NCI-H82 treated with DMSO at 0.1 percent for 48 hours (cell line): Measurements from ENCODE around the gene AIFM2.

ENCODE experiments used
- DNase-seq: peaks from one replicate; lab custom pipeline; 2025; ENCODE audit not compliant: unreplicated experiment; lab: John Stamatoyannopoulos, UW

Gene AIFM2

DNA sequence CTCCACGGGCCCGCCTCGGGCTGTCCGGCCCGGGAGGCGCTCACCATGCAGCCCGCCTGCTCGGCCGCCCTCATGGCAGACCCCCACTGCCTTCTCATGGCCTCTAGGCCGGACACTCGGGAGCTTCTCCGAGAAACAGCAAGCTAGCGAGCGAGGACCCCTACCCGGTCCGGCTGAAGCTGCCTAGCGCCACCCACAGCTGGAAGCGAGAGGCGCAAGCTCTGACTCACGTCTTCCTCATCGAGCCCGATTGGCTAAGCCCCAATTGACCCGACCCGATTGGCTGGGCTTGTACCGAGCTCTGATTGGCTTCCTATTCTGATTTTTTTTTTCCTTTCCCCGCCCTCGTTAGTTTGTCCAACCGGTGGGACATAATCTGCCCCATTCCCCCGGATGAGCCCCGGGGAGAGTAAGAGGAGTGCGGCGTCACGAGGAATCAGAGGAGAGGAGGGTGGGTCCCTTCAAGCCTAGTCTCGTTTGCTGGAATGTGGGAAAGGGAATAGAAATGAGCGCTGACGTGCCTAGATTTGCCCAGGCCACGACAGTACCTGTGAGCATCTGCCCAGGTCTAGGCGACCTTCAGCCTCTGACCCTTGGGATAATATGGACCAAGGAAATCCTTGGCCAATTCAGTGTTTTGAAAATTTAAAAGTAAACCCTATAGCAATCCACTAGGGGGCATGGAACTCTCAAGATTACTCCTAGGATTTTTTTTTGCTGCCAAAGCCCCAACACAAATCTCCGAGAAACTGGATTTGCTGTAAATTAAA lies 14.0 kb upstream of the AIFM2 start, which contains the start of gene TYSND1:
TSS of gene TYSND1 (minus strand) at position 212 of the 770 bp plus-strand sequence. CDS start at position 98, 114 bp downstream.
- DNase-seq = peak; percentile 96

DNA sequence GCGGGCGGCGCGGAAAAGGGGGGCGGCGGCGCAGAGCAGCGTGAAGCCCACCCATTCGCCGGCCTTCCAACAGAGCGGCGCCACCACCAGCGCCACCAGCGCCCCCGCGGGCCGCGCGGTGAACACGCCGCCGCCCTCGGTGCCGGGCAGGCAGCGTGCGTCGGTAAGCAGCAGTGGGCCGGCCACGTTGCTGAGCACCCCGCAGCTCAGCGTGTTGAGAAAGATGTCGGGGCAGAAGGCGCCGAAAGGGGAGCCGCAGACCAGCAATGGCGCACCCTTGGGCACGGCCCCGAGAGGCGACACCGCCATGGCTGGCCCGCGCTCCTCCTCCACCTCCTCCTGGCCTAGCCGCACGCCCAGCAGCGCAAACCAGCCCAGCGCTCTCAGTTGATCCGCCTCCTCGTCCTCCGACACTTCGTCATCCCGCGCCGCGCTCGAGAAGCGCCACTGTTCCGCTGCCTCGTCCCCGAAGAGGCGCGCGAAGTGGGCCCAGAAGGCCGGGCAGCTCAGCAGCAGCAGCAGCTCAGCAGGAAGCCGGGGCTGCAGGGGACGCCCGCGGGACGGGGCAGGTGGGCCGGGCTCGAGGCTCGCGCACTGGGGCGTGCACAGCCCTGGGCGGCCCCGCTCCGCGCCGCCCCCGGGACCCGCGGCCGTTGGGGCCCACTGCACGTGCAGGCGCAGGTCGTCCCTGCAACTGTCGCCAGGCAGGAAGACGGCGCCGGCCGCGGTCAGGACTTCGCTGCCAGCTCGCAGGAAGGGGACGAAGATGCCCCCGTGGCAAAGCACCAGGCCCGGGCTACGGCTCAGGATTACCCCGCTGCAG lies 13.3 kb upstream of the AIFM2 start:
- no peak for DNase-seq

DNA sequence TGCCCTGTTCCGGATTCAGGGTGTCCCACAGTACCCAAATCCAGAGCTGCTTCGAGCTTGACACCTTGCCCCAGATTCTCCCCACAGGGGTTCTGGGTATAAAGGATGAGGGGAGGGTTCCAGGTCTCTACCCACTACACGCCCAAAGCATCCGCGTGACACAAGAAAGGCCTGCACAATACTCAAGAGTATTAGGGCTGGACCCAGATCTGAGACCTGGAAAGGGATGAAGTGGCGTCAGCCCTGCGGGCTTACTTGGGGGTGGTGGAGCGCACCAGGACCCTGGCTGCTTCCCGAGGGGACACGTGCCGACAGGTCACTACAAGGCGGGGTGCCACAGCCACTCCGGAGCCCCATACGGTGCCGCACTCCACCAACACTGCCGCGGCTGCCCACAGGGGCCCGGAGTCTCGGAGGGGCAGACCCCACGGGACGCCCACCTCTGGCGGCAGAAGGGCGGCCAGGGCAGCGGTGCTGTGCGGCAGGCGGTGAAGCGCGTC lies 12.6 kb upstream of the AIFM2 start:
- DNase-seq = no peak

DNA sequence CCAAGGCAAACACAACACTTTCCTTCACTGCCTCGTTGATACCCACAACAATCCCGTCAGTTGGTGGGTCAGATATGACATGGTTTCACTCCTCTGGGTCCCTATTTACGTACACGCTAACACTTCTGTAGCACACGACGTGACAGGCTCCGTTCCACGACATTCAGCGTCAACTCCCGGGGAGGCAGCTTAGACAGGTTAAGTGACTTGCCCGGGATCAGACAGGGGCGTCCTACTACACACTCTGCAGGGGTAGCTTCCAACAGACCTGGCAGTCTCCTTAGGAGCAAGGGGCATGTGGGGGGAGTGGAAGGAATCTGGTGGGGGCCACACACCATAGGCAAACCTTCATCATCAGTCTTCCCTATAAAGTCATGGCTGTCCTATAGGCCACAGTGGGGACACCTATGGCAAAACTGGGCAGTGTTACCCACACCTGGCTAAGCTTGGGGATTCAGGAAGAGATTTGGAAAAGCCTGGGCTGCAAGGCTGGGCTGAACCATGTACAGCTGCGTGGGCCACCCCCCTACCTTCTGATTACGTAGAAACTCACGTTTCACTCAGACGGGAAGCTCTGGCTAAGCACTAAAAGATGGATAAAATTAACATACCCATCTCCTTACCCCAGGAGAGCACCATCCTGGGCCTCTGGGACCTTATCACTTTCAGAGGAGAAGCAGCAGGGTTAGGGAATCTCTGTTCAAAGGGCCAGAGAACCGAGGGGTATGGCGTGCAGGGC lies 11.9 kb upstream of the AIFM2 start:
- DNase-seq = no peak

DNA sequence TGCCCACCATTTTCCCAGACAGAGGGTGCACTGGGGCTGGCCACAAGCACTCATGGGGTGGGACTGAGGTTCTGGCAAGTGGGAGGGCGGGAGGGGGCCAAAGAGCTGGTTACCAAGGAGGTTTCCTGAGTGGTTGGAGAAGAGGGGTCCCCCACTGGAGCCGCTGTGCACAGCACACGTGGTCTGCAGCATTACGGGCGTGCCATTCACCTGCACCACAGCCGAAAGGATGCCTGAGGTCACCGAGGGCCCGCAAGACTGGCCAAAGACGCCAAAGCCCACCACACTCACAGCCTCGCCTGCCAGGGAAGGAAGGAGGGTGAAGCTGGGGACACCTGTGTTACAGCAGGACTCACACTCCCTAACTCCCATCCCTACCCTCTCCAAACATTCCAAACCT lies 9.9 kb upstream of the AIFM2 start:
- no peak for DNase-seq

DNA sequence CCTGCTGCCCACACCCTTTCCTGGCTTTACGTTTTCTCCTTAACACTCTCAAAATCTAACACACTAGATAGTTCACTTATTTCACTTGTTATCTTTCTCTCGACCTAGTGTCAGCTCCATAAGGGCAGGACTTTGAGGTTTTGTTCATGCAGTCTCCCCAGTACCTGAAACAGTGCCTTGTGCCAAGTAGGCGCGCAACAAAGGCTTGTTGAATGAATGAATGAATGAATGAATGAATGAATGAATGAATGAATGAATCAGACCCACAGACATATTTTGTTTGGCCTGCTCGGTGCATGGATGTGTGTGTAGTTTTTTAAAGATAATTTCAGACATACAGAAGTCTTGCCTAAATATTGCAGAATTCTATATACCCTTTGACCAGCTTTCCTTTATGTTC lies 7.7 kb upstream of the AIFM2 start:
- no peak for DNase-seq

DNA sequence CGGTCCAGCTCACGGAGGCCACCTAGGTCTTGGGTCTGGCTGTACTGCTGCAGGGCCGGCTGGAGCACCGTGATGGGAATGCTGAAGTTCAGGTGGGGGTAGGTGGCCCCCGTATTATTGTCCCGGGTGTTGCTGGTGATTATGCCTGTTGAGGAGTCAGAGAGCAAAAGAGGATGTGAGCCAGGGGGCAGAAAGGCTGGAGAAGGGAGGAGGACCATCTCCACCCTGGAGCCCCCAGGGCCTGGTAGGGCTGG lies 7.3 kb upstream of the AIFM2 start:
- DNase-seq = no peak

DNA sequence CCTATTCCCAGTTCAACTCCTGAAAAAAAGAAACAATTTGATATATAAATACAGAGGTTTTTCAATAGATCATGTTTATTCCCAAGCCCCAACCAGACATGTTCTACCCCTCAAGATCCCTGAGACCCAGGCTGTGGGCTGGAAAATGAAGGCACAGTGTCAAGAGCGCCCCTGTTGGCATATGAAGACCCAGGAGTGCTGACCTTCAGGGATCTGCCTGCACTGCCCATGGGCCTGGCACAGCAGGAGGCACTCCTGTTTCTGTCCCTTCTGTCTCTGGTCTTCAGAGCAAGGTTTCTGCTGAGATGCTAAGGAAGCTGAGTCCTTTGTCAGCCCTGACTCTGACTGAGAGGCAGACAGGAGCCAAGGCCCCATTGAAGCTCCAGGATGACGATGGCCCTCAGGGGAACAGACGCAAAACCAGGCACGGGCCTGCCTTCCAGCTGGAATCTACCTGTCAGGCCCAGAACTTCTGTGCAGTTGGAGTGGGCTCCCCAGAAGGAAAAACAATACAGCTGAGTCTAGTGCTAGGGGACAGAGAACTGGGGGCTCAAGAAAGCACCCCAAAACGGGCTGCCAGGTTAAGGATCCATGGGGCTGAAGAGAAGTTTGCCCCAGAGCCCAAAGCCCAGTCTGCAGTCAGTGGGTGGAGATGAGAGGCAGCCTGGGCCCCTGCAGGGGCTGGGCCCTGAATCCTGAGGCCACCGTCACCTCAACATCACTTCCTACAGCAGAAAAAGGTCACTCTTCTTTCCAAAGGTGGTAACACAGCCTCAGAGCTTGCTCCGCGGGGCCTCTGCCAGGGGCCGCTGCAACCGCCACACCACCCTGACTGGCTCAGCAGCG lies 6.7 kb upstream of the AIFM2 start:
- no peak for DNase-seq

DNA sequence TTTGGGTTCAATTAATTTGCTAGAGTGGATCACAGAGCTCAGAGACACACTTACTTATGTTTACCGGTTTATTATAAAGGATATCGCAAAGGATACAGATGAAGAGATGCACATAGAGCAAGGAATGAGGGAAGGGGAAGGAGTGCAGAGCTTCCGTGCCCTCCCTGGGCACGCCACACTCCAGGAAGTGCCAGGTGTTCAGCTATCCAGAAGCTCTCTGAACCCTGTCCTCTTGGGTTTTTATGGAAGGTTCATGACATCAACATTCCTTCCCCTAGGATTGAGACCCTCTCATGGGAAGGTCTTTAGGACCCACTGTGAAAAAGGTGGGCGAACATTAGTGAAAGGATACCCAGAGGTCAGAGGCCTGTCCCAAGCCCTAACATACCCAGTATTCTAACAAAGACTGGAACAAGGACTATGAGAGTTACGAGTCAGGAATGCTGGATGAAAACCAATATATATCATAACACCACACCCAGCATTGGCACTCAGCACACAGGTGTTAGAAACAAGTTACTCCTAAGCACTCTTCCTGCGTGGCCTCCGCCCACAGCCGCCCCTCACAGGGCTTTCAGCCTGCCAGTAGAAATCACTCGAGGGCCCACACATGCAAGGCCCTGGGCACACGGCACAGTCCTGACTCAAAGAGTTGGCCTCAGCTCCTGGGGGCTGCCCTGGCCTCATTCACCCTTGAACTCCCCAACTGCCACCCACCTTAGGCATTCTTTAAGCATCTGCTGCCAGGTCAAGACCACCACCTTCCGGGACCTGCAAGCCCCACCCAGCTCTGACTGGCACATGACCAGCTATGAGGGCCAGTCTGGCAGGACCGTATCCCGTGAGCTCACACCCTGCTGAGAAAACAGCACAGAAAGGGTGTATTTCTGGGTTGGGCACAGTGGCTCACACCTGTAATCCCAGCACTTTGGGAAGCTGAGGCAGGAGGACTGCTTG lies 5.6 kb upstream of the AIFM2 start:
- no peak for DNase-seq

DNA sequence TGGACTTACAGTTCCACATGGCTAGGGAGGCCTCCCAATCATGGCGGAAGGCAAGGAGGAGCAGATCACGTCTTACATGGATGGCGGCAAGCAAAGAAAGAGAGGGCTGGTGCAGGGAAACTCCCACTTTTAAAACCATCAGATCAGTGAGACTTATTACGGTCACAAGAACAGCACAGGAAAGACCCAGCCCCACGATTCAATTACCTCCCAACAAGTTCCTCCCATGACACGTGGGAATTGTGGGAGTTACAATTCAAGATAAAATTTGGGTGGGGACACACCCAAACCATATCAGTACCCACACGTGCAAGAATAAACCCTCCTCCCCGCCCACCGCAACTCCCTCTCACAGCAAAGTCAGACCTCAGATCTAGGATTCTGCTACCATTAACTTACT lies 4.5 kb upstream of the AIFM2 start:
- no peak for DNase-seq

DNA sequence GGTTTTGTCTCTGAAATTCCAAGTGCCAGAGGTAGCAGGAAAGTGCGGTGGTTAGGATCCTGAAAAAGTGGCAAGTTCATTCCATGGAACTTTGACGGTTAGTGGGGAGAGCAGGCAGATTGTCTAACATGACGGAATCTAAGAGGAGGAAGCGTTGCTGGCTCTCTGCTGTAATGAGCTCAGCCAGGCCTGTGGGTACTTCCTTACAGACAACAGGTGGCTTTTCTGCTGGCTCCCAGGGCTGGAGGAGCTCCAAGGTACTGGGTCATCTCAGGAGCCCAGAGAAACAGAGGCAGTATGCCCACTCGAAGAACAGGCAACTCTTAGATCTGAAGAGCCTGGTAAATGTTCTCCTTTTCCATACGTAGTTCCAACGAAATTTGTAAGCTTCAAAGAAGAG lies 3.1 kb upstream of the AIFM2 start:
- DNase-seq = no peak

DNA sequence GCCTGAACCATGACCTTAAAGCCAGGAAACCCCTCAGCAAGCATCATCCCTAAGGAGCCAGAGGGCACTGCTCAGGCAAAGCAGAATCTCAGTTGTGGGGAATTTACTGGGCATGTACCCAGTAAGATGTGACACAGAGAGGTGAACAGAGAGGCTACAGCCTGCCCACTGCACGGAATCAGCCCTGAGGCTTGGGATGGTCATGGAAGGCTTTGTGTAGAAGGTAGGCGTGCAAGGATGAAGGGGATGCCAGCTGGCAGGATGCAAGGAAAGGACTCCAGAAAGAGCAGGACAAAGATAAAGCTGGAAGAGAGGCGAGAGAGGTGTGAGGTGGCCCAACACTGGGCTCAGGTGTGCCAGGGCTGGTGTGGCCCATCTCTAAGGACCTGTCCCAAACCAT lies 2.4 kb upstream of the AIFM2 start:
- no peak for DNase-seq

DNA sequence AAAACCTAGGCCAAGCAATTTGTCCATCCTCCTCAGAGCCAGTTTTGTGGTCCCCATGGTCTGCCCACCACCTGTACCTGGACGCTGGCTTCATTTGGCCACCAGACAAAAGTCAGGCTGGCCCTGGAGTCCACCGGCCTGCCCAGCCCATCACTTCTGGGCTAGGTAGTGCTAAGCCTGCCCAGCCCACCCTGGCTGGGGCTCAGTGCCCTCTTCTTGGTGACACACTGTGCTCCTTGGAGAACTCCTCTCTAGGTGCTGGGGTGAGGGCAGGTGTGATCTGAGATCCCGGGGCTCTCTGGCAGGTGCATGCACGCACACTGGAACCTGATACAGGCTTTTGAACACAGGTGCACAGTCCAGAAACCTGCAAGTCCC lies 1.1 kb downstream of the AIFM2 start:
- no peak for DNase-seq

DNA sequence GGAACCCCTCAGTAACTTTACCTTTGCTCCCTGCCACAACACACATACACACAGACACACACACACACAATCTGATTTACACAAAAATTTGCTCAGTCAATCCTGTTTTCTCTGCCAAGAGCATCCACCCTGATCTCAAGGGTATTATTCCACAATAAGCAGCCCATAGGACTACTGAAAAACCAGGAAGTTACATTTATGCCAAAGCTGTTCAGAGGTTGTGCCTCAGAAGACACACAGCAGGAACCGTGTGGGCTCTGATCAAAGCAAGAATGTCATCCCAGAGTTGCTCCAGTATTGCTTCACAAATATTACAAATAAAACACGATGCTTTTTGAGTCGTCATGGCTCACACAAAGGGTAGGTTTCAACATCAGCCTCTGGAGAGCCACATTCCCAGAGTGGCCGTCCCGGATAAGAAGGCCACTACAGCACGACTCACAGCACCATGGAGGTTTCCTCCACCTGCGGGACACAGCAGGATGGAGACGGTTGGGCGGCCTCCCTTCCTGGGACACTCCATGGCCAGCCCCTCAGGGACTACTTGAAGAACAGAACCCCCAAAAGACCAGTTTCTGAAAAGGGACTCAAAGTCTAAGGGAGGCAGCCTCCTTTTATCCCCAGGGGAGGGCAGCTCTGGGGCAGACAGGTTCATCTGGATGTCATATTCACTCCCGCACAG lies 1.6 kb downstream of the AIFM2 start:
- DNase-seq = no peak

DNA sequence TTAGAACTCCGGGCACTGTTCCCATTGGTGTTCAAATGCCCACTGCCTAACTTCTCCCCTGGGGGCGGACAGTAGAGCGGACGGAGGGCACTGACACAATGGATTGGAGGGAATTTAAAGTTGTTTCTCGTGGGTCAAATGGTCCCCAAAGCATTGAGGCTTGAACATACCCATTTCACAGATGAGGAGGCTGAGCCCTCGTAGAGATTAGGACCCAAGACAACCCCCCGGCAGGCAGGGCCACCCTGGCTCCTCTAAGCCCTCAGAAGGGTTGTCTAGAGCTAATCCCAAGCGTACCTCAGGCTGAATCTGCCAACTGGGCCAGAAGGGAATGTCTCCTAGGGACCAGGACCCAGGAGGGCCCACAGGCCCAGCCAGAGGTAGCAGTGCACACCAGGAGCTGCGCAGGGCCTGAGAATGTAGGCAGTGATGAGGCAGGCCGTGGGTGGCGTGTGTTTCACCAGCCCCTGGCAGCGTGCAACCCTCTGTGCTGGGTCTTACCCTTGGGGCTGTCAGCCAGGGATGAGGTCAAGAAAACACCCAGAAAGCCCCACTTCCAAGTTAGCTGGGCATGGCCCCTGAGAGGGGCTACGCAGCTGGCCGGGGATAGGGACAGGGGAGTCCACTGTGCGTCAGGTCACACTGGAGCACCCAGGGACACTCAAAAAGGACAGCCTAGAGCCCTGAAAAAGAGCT lies 5.8 kb downstream of the AIFM2 start:
- no peak for DNase-seq

DNA sequence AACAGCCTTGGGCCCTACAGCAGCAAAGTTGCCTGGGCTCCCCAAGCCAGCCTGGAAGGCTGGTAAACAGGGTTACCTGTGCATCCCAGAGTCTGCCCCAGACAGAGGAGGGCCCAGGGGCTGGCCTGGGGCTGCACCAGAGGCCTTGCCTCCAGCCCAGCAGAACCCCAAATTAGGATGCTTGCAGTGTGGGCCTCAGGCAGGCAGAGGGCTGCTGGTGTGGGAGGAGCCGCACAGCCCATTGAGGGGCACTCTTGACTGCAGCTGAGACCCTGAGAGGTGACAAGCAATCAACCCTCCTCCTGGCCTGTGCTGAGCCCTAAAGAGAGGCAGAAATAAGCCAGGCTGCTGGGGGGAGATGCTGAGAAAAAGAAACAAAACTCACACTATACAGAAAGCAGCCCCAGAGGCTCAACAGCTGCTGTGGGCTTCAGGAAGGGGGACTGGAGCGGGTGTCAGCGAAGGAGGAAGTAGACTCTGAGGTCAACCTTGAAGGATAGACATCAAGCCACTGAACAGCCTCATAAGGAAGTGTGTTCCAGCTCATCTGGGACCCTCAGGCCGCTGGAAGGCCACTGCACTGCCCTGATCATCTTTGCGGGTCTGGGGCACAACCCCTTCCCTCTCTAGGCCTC lies 6.6 kb downstream of the AIFM2 start:
- DNase-seq = no peak

DNA sequence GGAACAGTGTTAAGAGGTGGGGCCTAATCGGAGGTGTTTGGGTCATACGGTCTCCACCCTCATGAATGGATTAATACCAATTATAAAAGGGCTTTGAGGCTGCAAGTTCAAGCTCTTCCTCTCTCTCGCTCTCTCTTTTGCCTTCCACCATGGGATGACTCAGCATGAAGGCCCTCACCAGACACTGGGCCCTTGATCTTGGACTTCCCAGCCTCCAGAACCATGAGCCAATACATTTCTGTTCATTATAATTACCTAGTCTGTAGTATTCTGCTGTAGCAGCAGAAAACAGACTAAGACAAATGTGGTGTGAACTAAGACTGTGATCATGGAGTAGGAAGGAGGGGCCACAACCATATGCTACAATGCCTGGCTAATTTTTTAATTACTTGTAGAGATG lies 7.7 kb downstream of the AIFM2 start:
- no peak for DNase-seq

DNA sequence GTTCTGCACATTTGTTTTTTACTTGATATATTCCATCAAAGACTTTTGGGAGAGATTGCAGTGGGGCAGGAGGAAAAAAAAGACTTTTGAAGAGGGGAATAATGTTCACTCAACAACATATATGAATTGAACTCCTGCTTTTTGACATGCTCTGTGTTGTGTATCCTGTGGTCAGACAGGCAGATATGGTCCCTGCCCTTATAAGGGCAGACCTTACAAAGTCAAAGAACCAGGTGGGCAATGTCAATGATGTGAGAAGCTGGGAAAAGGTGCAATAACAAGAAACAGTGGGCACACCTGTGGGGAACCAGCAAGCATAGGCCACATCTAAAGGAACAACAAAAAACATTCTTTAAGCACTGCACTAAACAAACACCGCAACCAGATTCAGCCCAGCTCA lies 8.2 kb downstream of the AIFM2 start:
- no peak for DNase-seq
